HUES6 (cell line): Measurements from ENCODE around the gene TRMT1.

Experiments
- H3K27ac ChIP-seq: 2 replicates; pipeline ENCODE4 v1.7.0; 2013; ENCODE audit warnings: low read depth, mild to moderate bottlenecking, low read length, inconsistent platforms
- H3K27me3 ChIP-seq: 2 replicates; pipeline ENCODE4 v1.6.1; 2013; ENCODE audit warnings: low read length; ENCODE audit not compliant: control insufficient read depth, insufficient read depth
- H3K36me3 ChIP-seq: 2 replicates; pipeline ENCODE4 v1.6.1; 2013; ENCODE audit warnings: low read length; ENCODE audit not compliant: control insufficient read depth, insufficient read depth
- H3K4me1 ChIP-seq: 2 replicates; pipeline ENCODE4 v1.6.1; 2013; ENCODE audit warnings: low read length; ENCODE audit not compliant: control insufficient read depth, insufficient read depth
- H3K4me3 ChIP-seq: 2 replicates; pipeline ENCODE4 v1.5.1; 2013; ENCODE audit warnings: low read depth, low read length
- H3K9ac ChIP-seq: one replicate; pipeline ENCODE4 v1.6.1; 2013; ENCODE audit warnings: mild to moderate bottlenecking, low read length
- H3K9me3 ChIP-seq: 2 replicates; pipeline ENCODE4 v1.6.1; 2013; ENCODE audit warnings: low read depth, low read length; ENCODE audit not compliant: control insufficient read depth, insufficient read depth

TRMT1 gene

GRCh38 chr19:13091400-13092157 lies 25.0 kb downstream of the TRMT1 start:
- H3K36me3 ChIP-seq = no peaks in the 10 kb centered on the region

GRCh38 chr19:13090511-13091231 lies 25.9 kb downstream of the TRMT1 start:
- no peaks in the 10 kb centered on the region for H3K9me3 ChIP-seq
- peaks cover 34% of the 10 kb centered on the region for H3K4me1 ChIP-seq
- H3K4me3 ChIP-seq = no peak overlapping the region

More at GRCh38 chr19:13091400-13092157, 25.0 kb downstream of the TRMT1 start:
- H3K4me3 ChIP-seq = peak overlapping the region; percentile 40; the same call in 1 of the 2 replicates
- peaks cover 55% of the 10 kb centered on the region for H3K27me3 ChIP-seq
- peaks cover 34% of the 10 kb centered on the region for H3K4me1 ChIP-seq
- H3K9me3 ChIP-seq = no peaks in the 10 kb centered on the region
- H3K9ac ChIP-seq = peak overlapping the region; percentile 59
- no peak overlapping the region for H3K27ac ChIP-seq

DNA sequence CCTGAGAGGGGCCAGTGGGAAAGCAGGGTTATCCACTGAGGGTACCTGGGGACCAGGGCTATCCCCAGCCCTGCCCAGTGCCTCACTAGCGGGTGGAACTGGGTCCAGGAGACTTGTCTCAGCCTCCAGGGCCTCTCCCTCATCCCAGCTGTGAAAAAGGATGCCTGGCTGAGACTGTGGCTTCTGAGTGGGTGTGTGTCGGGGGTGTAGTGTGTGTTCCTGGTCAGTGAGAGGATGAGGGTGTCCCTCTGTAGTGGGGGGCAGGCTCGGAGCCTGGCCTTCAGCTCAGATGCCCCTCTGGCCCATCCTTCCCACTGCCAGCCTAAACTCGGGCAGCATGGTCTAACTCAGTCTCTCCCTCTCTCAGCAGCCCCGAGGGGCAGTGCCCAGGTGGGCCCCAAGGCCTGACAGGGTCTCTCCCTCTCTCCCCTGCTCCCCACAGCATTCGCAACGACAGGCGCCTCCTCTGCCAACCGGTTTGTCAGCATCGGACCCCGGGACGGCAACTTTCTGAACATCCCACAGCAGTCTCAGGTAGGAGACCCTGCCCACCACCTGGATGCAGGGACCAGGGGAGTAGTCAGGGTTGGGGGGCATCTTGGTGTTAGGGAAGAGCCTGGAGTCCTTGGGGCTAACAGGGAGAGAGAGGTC lies 26.6 kb downstream of the TRMT1 start:
- Histone ChIP-seq H3K4me1 (peaks cover 34% of the 10 kb centered on the region), H3K27ac (no peak overlapping the region), H3K4me3 (no peak overlapping the region), H3K9me3 (no peaks in the 10 kb centered on the region), H3K27me3 (peaks cover 51% of the 10 kb centered on the region), H3K36me3 (no peaks in the 10 kb centered on the region), H3K9ac (no peak overlapping the region)

More at GRCh38 chr19:13090511-13091231, 25.9 kb downstream of the TRMT1 start:
- H3K36me3 ChIP-seq = no peaks in the 10 kb centered on the region
- no peak overlapping the region for H3K9ac ChIP-seq
- peaks cover 49% of the 10 kb centered on the region for H3K27me3 ChIP-seq
- no peak overlapping the region for H3K27ac ChIP-seq

- no peak overlapping the region for H3K4me3 ChIP-seq
- no peak overlapping the region for H3K9ac ChIP-seq
- H3K4me1 ChIP-seq = peaks cover 28% of the 10 kb centered on the region
- H3K36me3 ChIP-seq = no peaks in the 10 kb centered on the region
- peaks cover 44% of the 10 kb centered on the region for H3K27me3 ChIP-seq
- no peak overlapping the region for H3K27ac ChIP-seq
- no peaks in the 10 kb centered on the region for H3K9me3 ChIP-seq
These were observed 27.2 kb downstream of the TRMT1 start for GRCh38 chr19:13089139-13089856.

GRCh38 chr19:13087795-13088537 lies 28.6 kb downstream of the TRMT1 start:
- no peaks in the 10 kb centered on the region for H3K9me3 ChIP-seq

DNA sequence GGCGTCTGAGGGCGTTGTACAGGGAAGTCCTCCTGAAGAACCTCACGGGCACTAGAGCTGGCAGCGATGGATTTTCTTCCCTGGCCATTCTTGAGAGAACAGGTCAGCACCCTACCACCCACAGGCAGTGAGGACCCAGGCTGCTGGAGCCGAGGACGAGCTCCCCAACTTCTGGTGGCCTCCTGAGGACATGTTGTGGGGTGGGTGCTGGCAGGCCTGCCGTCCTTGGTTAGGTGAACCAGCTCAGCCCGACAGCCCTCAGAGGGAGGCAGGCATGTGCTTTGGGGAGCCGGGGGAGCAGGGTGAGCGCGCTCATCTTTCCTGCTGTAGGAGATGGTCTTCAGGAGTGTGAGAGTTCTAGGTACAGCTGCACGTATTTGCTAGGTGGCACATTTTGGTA lies 29.2 kb downstream of the TRMT1 start:
- Histone ChIP-seq H3K36me3 (no peaks in the 10 kb centered on the region), H3K4me3 (no peak overlapping the region), H3K9ac (no peak overlapping the region), H3K9me3 (no peaks in the 10 kb centered on the region), H3K27me3 (peaks cover 36% of the 10 kb centered on the region; the same call in 1 of the 2 replicates), H3K27ac (no peak overlapping the region), H3K4me1 (peaks cover 28% of the 10 kb centered on the region)

More at GRCh38 chr19:13087795-13088537, 28.6 kb downstream of the TRMT1 start:
- no peak overlapping the region for H3K9ac ChIP-seq
- H3K27me3 ChIP-seq = peaks cover 43% of the 10 kb centered on the region; the same call in 1 of the 2 replicates
- H3K4me3 ChIP-seq = no peak overlapping the region
- H3K27ac ChIP-seq = no peak overlapping the region
- H3K36me3 ChIP-seq = no peaks in the 10 kb centered on the region
- peaks cover 26% of the 10 kb centered on the region for H3K4me1 ChIP-seq

GRCh38 chr19:13086341-13086740 lies 30.2 kb downstream of the TRMT1 start:
- Histone ChIP-seq H3K27me3 (peaks cover 26% of the 10 kb centered on the region; the same call in 1 of the 2 replicates), H3K4me3 (no peak overlapping the region), H3K9ac (no peak overlapping the region), H3K36me3 (no peaks in the 10 kb centered on the region), H3K4me1 (peaks cover 18% of the 10 kb centered on the region), H3K27ac (no peak overlapping the region), H3K9me3 (no peaks in the 10 kb centered on the region)

GRCh38 chr19:13085666-13086065 lies 30.9 kb downstream of the TRMT1 start:
- no peaks in the 10 kb centered on the region for H3K36me3 ChIP-seq
- peaks cover 23% of the 10 kb centered on the region; the same call in 1 of the 2 replicates for H3K27me3 ChIP-seq
- H3K4me3 ChIP-seq = no peak overlapping the region
- H3K9me3 ChIP-seq = no peaks in the 10 kb centered on the region
- no peak overlapping the region for H3K27ac ChIP-seq
- peaks cover 12% of the 10 kb centered on the region for H3K4me1 ChIP-seq
- H3K9ac ChIP-seq = no peak overlapping the region

DNA sequence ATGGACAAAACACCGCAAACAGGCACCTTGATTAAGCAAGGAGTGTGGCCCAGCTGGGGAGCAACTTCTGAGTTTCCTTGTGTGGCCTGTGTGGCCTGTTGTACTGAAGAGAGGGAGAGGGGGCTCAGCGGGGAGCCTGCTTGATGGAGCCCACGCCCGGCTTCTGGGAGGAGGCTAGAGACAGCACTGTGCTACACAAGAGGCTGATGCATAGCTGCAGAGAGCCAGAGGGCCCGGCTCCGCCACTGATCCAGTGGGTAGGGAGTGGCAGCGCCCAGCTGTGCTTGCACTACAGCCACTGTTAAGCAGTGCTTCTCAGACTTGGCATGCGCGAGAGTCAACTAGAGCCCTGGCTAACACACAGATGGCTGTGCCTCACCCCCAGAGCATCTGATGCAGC lies 32.9 kb downstream of the TRMT1 start:
- Histone ChIP-seq H3K36me3 (no peaks in the 10 kb centered on the region), H3K9ac (no peak overlapping the region), H3K27me3 (peaks cover 19% of the 10 kb centered on the region), H3K9me3 (no peaks in the 10 kb centered on the region), H3K27ac (no peak overlapping the region), H3K4me3 (no peak overlapping the region), H3K4me1 (peaks cover 23% of the 10 kb centered on the region)

DNA sequence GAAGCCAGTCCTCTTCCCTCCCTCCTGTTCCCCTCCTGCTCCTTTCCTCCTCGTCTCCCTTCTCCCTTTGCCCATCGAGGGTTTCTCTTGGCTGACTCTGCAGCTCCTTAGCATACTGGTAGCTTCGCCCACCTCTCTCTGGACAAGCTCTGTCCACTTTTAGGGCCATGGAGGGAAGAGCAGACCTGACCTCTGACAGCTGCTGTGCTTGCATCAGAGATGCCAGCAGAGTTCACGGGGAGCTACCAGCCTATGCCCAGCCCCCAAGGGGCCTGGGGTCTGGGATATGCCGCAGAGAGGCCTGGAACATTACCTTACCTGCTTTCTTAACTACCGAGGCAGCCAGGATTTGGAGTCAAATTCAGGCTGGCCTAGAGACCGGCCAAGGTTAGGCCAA lies 33.5 kb downstream of the TRMT1 start:
- no peak overlapping the region for H3K27ac ChIP-seq
- no peak overlapping the region for H3K4me3 ChIP-seq
- no peak overlapping the region for H3K9ac ChIP-seq
- H3K27me3 ChIP-seq = peaks cover 19% of the 10 kb centered on the region
- H3K9me3 ChIP-seq = no peaks in the 10 kb centered on the region
- peaks cover 29% of the 10 kb centered on the region for H3K4me1 ChIP-seq
- H3K36me3 ChIP-seq = no peaks in the 10 kb centered on the region
